NCI-H1092 (cell line): ENCODE measurements around the gene ENTPD2.
"Not testable (repeated sequence)": the region's sequence is repeated elsewhere in the genome, so short reads cannot be mapped to it uniquely, and the experiment has no call there.

Source experiments
- DNase-seq: peaks from one replicate; lab custom pipeline; 2025; lab: John Stamatoyannopoulos, UW

The ENTPD2 gene

DNA sequence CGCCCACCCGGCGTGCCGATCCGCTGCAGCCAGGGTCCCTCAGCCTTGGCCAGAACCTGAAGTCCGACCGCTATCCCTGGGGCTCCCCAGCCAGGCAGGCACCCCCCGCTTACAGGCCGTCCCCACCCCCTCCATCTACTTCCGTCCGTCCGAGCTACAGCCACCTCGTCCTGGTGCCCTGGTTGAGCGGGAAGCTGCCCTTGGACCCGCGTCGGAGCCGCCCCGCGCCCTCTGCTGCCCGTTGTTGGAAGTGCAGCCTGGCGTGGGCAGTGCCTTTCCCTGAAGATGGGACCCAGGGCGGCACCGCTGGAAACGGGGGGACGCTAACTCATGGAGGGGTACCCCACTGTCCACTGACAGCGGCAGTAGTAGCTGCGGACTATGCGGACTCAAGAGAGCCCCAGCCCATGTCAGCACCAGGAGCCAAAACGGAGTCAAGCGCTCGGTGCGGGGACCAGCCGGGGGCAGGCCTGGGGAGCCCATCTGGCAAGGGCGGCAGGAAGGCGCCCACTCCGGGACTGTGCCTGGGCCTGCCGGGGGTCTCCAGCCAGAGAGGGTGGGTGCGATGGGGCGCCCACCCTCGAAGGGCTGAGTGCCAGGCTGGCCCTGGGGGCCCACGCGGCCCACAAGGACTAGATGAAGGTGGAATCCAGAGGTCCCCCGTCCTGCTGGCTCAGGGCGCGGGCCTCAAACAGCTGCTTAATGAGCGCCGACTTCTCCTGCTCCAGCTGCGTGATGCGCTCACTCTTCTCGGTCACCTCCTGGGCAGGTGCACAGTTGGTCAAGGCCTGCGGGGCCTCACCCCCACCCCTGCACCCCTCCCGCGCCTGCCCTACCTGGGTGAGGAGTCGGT, 10.4 kb upstream of the ENTPD2 start:
- DNase-seq: peak; percentile 10

DNA sequence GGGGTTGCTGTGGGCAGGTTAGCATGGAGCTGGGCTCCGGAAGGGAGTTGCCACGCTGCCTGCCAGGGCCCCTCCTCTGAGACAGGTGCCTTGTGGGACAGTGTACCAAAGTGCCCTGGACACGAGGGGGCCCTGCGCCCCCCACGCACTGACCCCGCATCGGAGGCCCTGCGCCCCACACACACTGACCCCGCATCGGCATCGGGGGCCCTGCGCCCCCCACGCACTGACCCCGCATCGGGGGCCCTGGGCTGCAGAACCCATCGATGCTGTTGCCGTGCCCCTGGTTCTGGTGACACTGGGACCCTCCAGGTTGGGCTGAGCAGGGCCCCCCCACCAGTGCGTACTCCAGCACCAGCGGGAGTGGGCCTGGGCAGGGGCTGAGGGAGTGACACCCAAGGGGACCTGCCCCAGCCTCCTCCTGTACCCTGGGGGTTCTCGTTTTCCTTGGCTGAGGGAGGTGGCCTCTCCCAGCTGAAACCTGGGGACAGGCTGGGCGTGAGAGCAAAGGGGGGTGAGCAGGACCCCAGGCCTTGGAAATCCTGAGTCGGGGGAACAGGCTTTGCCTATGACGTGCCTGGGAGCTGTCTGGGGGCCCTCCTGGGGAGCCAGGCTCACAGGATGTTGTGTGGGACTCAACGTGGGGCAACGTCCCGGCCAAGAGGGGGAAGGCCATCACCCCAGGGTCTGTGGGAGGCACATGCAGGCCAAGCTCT, 9.6 kb upstream of the ENTPD2 start:
- no peak for DNase-seq

DNA sequence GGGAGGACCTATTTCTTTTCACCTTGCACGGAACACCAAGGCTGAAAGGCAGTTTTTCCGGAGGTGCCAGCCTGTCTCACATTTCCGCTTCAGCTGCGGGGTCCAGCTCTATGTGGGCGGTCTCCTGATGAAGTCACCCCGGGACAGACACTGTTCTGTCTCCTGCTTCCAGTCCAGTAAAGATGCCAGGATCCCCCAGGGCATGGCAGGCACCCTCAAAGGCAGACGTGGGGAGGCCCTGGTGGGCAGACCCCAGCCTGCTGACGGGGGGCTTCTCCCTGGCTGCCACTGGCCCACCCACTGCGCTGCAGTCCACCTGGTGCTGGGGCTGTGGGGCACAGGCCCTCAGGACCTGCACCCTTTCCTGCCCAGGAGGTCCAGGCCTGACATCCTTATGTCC, 8.9 kb upstream of the ENTPD2 start:
- DNase-seq: not testable (repeated sequence)

DNA sequence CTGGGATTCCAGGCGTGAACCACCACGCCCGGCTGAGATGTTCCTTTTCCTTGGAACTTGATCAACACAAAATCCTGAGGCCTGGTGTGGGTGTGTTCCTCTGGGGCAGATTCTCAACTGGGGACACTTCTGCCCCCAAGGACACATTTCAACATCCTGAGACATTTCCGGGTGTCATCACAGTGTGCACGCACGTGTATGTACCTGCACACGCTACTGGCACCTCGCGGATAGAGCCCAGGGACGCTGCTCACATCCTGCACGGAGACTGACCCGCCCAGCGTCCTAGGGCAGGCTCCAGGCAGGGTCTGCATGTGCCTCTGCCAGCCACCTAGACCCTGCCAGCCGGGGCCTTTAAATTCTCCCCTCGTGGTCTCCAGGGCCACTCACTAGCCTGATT, 8.5 kb upstream of the ENTPD2 start:
- DNase-seq: no peak

DNA sequence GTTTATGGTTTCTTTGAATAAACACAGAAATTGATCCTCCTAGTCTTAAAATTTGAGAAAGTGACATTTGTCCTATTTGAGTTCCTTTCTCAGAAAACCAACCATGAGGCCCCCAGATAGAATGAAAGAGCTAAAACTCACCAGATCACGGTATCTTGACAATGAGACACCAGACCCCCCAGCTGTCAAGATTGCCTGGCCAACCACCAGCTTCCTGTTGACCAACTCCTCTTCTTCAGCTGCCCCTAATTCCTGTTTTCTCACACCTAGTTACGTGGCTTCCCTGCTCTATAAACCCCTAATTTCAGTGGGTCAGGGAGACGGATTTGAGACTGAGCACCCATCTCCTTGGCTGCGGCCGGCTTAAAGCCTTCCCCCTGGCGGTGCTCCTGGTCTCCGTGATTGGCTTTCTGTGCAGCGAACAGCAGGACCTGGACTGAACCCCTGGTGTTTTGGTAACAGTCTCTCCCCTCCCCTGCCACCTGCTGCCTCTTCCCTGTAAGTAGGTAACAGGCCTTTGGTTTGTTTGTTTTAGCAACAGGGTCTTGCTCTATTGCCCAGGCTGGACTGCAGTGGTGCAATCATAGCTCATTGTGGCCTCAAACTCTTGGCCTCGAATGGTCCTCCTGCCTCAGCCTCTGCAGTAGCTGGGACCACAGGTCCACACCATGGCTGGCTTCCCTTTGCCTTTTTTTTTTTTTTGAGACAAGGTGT, 4.8 kb upstream of the ENTPD2 start:
- DNase-seq: peak; percentile 44

DNA sequence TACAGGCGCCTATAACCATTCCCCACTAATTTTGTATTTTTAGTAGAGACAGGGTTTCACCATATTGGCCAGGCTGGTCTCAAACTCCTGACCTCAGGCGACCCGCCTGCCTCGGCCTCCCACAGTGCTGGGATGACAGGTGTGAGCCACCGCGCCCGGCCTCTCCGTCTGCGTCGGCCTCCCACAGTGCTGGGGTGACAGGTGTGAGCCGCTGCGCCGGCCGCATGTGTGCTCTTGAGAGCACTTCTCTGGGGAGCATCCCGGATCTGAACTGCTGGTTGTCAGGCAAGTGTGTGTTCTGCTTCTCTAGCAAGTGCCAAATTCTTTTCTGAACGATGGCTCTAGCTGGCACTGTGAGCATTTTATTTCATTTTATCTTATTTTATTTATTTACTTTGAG, 3.7 kb upstream of the ENTPD2 start:
- peak; percentile 47 for DNase-seq

DNA sequence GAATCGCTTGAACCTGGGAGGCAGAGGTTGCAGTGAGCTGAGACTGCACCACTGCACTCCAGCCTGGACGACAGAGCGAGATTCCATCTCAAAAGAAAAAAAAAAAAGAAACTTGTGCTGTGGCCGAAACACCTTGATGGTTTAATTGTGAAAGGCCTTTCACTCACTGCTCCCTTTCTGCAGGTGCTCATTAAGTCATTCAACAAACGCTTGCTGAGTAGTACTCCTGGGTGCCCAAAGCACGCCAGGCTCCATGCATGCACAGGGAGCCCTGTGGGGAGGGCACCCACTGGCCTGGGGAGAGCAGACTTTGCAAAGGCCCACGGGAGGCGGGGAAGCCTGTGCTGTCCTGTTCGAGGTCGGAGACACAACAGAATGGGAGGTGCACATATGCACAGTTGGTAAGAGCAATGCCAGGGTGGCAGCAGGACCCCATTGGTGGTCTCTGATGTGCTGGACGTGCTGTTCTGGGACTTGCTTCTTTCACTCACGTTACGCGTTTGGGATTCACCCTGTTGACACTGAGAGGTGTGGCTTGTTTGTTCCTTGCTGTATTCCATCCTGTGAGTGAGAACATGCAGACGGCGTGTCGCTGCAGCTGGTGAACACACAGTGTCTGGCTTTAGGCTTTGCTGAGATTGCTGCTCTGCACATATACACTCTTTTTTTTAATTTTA, 3.0 kb upstream of the ENTPD2 start:
- DNase-seq: peak; percentile 15

GRCh38 chr9:137055385-137056364, 1.8 kb upstream of the ENTPD2 start:
- DNase-seq: peak; percentile 95

- DNase-seq: no peak
These were observed 1.1 kb upstream of the ENTPD2 start for GRCh38 chr9:137054932-137055384.

DNA sequence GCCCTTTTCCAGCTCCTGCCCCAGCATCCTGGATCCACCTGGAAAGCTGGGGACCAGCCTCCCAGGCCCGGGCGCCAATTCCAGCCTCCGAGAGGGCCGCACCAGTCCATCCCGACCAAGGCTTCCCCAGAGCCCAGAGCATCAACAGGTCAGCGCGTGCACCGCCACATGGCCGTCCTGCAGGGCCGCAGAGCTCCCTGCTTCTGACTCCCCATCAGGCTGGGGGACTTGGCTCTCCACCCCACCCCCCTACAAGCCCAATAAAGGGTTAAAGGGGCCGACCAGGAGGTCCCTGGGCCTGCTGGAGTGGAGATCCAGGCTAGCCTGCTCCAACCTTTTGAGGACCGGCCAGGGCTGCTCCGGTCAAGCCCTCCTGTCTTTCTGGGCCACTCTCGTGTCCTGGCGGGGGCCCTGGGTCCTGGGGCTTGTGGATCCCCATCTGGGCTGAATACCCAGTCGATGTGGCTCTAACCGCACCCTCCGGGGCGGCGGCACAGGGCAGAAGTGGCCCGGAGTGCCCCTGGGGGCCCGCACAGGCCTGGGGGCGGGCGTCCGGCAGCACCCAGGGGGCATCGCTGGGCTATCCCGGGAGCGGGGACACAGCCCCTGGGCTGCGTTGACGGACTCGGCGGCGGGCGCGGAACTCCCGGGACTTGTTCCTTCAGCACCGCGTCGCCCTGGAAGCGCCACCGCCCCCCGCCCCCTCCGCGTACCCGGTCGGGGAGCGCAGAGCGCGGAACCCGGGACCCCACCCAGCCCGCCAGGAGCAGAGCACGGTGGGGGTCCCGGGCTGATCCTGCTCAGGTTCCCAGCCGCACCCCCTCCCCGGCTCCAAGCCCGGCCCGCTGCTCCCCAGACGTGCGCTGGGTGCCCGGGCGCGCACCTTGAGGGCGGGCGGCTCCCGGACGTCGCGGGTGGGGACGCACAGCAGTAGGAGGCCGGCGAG, 590 bp downstream of the ENTPD2 start:
- no peak for DNase-seq

DNA sequence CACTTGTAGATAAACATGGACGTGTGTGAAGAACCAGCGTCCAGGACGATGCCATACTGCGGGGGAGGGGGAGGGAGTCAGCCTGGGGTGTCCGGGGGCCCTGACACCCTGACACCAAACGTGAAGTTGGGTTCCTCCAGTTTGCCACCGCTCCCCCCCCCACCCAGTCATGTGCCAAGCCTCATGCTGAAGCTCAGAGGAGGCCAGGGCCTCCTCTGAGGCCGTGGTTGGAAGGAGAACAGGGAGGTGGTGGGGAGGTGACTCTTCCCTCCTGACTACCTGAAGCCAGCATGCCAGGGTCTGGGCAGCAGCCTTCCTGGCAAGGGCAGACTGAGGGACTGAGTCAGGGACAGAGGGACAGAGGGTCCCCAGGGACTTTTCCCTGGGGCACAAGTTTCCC, 1.6 kb downstream of the ENTPD2 start:
- no peak for DNase-seq

DNA sequence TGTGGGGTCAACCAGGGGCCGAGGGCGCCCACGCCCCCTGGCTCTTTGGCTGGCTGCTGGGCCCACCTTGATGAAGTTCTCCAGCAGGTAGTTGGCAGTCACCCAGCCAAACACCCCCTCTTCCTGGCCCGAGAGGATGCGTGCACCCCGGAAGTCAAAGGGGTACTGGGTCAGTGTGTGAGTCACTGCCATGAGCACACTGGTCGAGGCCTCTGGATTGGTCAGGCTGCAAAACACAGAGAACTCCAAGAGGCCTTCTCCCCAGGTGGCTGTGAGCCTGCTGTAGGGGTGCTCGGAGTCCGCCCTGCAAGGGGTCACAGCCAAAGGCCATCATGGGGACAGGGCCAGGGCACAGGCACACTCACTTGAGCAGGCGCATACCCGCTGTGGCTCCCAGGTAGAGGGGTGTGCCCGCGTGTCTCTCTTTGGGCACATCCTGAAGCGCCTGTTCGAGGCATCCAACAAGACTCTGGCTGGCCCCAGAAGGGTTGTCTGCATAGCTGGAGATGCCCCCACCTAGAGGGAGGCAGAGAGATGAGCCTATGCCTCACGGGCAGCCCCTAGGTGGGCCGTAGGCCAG, 2.6 kb downstream of the ENTPD2 start:
- DNase-seq: no peak

DNA sequence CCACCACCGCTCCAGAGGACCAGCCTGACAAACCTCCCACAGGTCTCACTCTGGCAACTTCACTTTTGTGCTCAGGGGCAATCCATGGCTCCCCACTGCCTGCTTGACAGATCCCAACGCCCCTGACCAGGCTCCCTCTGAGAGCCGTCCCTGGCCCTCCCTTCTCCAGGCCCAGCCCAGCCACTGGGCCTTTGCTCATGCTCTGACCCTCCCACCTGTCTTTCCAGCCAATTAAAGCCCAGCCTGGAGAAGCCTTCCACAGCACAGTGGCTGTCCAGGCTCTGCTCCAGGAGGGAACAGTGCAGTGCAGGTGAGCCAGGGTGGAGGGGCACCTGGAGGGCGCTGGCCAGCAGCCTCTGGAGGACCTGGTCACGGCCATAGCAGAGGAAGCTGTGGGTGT, 3.3 kb downstream of the ENTPD2 start:
- DNase-seq: no peak

GRCh38 chr9:137049544-137050449, 4.1 kb downstream of the ENTPD2 start:
- peak; percentile 61 for DNase-seq

- no peak for DNase-seq
These were observed 5.0 kb downstream of the ENTPD2 start for GRCh38 chr9:137048655-137049543.

GRCh38 chr9:137046088-137046787, 7.6 kb downstream of the ENTPD2 start, which contains the start of gene NPDC1:
TSS of gene NPDC1 (minus strand) at chr9:137046177. CDS start at chr9:137045989, 188 bp downstream.
- peak; percentile 63 for DNase-seq
